B cell (primary cell): ENCODE data around the gene TCF7L1. TPM values are rescaled to one million over a fixed set of nuclear protein-coding genes. Genes with fewer than 3 reads are reported as not detected.

Experiments
- ATAC-seq: fragments of 200-7000 bp; cut with Tn5 transposase; one replicate; pipeline ENCODE4 v1.10.0; 2021; ENCODE audit warnings: low read depth, mild to moderate bottlenecking, moderate number of reproducible peaks, moderate library complexity
- CTCF ChIA-PET: fragments of 350-600 bp; sonication (Branson Sonifier 250); formaldehyde crosslinking; loops from one replicate; lab custom pipeline; 2021; ENCODE audit warnings: antibody characterized with exemption, inconsistent platforms; lab: Charles Lee
- POLR2A ChIA-PET: fragments of 350-600 bp; sonication (Branson Sonifier 250); formaldehyde crosslinking; loops from one replicate; lab custom pipeline; 2021; ENCODE audit warnings: antibody characterized with exemption; lab: Charles Lee
- DNase-seq: peaks from one replicate; pipeline ENCODE4 v3.0.0; 2013
- H2AFZ ChIP-seq: 2 replicates; pipeline ENCODE4 v1.6.1; 2012; ENCODE audit warnings: mild to moderate bottlenecking, low read depth, low read length; ENCODE audit not compliant: insufficient read depth, poor library complexity, severe bottlenecking
- H3K27ac ChIP-seq, 2 donors: 1 replicate in 1 of 2; 2 replicates in 1 of 2; pipeline ENCODE4 v1.5.1; 2012 to 2013; ENCODE audit warnings: low read length in 2 of 2, mild to moderate bottlenecking in 2 of 2, moderate library complexity in 1 of 2
- H3K27me3 ChIP-seq, 4 experiments: fragments of 200-600 bp in 1 of 4; sonication (generic) in 1 of 4; replicated peaks in 1 of 4; 1 replicate in 2 of 4; 2 replicates in 2 of 4; pipeline versions ENCODE4 v1.6.1 to v1.7.0; 2013 to 2016; ENCODE audit warnings: low read length in 3 of 4, mild to moderate bottlenecking in 2 of 4, mixed read lengths in 1 of 4, moderate library complexity in 1 of 4; ENCODE audit not compliant: insufficient read depth in 4 of 4, control insufficient read depth in 3 of 4; ENCODE audit errors: control extremely low read depth in 1 of 4
- H3K36me3 ChIP-seq, 2 experiments: replicated peaks in 1 of 2; 1 replicate in 1 of 2; 2 replicates in 1 of 2; pipeline versions ENCODE4 v1.6.1 to v1.7.1; 2013; ENCODE audit warnings: low read length in 1 of 2; ENCODE audit not compliant: insufficient read depth in 2 of 2, control insufficient read depth in 1 of 2; ENCODE audit errors: control extremely low read depth in 1 of 2, extremely low read depth in 1 of 2
- H3K4me1 ChIP-seq, 2 donors: fragments of 200-600 bp in 1 of 2; sonication (generic) in 1 of 2; 1 replicate in 1 of 2; 2 replicates in 1 of 2; pipeline versions ENCODE4 v1.5.1 to v1.6.1; 2013 to 2017; ENCODE audit warnings: low read length in 2 of 2; ENCODE audit not compliant: control insufficient read depth in 2 of 2, insufficient read depth in 2 of 2
- H3K4me2 ChIP-seq: replicated peaks from 2 replicates; pipeline ENCODE3; 2012; ENCODE audit warnings: mild to moderate bottlenecking, low read depth, low read length; ENCODE audit not compliant: poor library complexity, severe bottlenecking
- H3K4me3 ChIP-seq, 5 experiments: fragments of 200-600 bp in 1 of 5; sonication (generic) in 1 of 5; 1 replicate in 3 of 5; 2 replicates in 2 of 5; pipeline versions ENCODE4 v1.5.1 to v1.7.0; 2011 to 2016; ENCODE audit warnings: low read length in 4 of 5, mild to moderate bottlenecking in 4 of 5, low read depth in 2 of 5, control low read depth in 1 of 5, moderate library complexity in 1 of 5; ENCODE audit not compliant: insufficient read depth in 1 of 5; ENCODE audit errors: control extremely low read depth in 1 of 5, extremely low read depth in 1 of 5
- H3K79me2 ChIP-seq: fragments of 200-600 bp; sonication (generic); one replicate; pipeline ENCODE4 v1.6.0; 2016; ENCODE audit warnings: low read length; ENCODE audit not compliant: control insufficient read depth, insufficient read depth
- H3K9ac ChIP-seq: fragments of 200-600 bp; sonication (generic); 2 replicates; pipeline ENCODE4 v1.6.1; 2017; ENCODE audit warnings: mild to moderate bottlenecking, low read length, moderate library complexity
- H3K9me3 ChIP-seq, 3 donors: one replicate each; pipeline versions ENCODE4 v1.6.1 to v1.7.1; 2013; ENCODE audit warnings: low read length in 2 of 3; ENCODE audit not compliant: control insufficient read depth in 2 of 3, insufficient read depth in 1 of 3; ENCODE audit errors: control extremely low read depth in 1 of 3
- H4K20me1 ChIP-seq: 2 replicates; pipeline ENCODE4 v1.6.0; 2012; ENCODE audit warnings: mild to moderate bottlenecking, low read length; ENCODE audit not compliant: insufficient read depth, control insufficient read depth, poor library complexity, severe bottlenecking
- H3K27ac Mint-ChIP-seq: one replicate; pipeline ENCODE4 v1.8.0; 2021; ENCODE audit warnings: mixed read lengths
- H3K27me3 Mint-ChIP-seq: one replicate; pipeline ENCODE4 v1.8.0; 2021; ENCODE audit warnings: mixed read lengths
- H3K4me1 Mint-ChIP-seq: one replicate; pipeline ENCODE4 v1.8.0; 2021; ENCODE audit warnings: mixed read lengths
- H3K4me3 Mint-ChIP-seq: one replicate; pipeline ENCODE4 v1.8.0; 2021; ENCODE audit warnings: mixed read lengths
- H3K9me3 Mint-ChIP-seq: one replicate; pipeline ENCODE4 v1.8.0; 2022; ENCODE audit warnings: mixed read lengths; ENCODE audit not compliant: insufficient read depth
- EZH2 ChIP-seq: IDR thresholded peaks from 2 replicates; pipeline ENCODE4 v1.6.1; 2012; ENCODE audit warnings: borderline replicate concordance, low read depth, mild to moderate bottlenecking, moderate library complexity, low read length; ENCODE audit not compliant: insufficient read depth, poor library complexity, severe bottlenecking
- WGBS: methylation state at CpG from one replicate; pipeline ENCODE4 v1.1.5; 2013; ENCODE audit warnings: missing lambda C conversion rate; ENCODE audit not compliant: insufficient coverage; 5-methylcytosine and 5-hydroxymethylcytosine counted together
- intact Hi-C: fragments of 100-400 bp; cut with micrococcal nuclease; formaldehyde crosslinking; loops from one replicate; pipeline ENCODE4 v1.10.0; 2022
- polyA plus RNA-seq: library from polyadenylated mRNA; depleted of rRNA; stranded (reverse); fragments of >200 nt; gene quantifications from 2 replicates; pipeline ENCODE4 v1.2.3, GENCODE V29; 2012
- total RNA-seq, 2 donors: library from RNA; stranded (reverse); fragments of 120-200 nt in 1 of 2; gene quantifications; 1 replicate in 1 of 2; 2 replicates in 1 of 2; pipeline versions ENCODE4 v1.2.3 to v1.2.4, GENCODE V29; 2013 to 2022
- TF ChIP-seq, protein P1 (sequence below): fragments of 200-600 bp; IDR thresholded peaks from one replicate; pipeline ENCODE4 v1.8.0; 2022; ENCODE audit warnings: antibody characterized with exemption, mild to moderate bottlenecking

TCF7L1 gene
- total and polyA plus RNA-seq, 2 donors (not counting 1 experiment from before 2014, with no cell fraction given) = 0.67 to 0.81 TPM

DNA sequence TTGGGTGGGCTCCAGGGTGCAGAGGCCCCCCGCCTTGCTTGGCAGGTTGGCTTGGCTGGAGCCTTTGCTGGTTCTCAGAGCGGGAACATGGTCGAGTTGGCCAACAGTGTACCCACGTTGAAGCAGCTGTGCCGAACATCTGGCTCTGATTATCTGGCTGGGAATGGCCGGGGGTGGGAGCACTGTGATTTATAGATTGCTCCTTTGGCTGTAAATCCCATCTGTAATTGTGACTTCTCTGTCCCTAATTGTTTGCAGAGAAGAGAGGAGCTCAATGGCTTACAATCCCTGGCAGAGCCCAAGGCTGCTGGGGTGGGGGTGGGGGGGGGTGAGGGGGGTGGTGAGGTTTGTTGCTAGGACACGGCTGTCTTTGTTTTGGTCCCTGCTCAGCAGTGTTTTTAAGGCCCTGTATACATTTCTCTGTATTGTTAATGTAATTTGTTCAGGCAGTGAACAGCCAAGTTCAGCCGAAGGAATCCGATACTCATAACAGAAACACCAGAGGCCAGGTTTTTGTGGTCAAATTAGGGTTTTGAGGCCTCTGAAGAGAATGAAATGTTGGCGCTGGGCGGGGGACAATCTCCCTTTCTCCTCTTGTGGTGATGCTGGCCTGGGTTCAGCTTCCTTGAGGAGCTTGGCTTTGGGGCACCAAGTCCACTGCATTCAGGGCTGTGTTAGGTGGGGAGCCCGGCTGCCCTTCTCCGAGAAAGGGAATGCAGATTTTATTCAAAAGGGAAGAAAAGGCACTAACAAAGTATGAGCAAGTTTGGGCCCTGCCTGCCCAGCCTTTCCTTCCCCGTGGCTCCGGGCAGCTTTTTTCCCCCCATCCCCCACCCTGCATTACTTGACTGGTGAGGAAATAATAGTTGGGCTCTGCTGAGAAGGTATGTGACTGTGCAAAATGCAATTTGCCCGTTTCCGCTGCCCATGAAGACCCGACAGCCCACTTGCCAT, 82.5 kb downstream of the TCF7L1 start:
- no peak overlapping the region for H3K4me2 ChIP-seq
- Mint-ChIP-seq H3K27me3 (peaks cover 33% of the 10 kb centered on the region), H3K9me3 (no peaks in the 10 kb centered on the region), H3K4me3 (no peak overlapping the region), H3K27ac (no peak overlapping the region), H3K4me1 (no peaks in the 10 kb centered on the region)
- H3K9ac ChIP-seq = no peak overlapping the region
- peaks cover 0 to 11% (median 4%) of the 10 kb centered on the region in 4 experiments for H3K27me3 ChIP-seq
- no peak overlapping the region for H2AFZ ChIP-seq
- POLR2A ChIA-PET = no interaction called here
- CTCF ChIA-PET = interaction anchor here (1.0 kb wide), 1 partner anchor 149 kb away, joined by 3 read pairs; no protein-coding TSS in a partner anchor
- DNase-seq (no peak), ATAC-seq (no peak)
- no peak overlapping the region for H3K4me3 ChIP-seq
- intact Hi-C loops = no loop called here
- no peaks in the 10 kb centered on the region for H3K36me3 ChIP-seq
- H3K9me3 ChIP-seq = peaks cover 0 to 2% (median 0%) of the 10 kb centered on the region in 3 donors
- H3K4me1 ChIP-seq = no peaks in the 10 kb centered on the region
- H3K27ac ChIP-seq = no peak overlapping the region
- 77% methylated on average over 11 of the region's 18 CpGs for WGBS
- H4K20me1 ChIP-seq = no peaks in the 10 kb centered on the region
- no peak for TF ChIP-seq EZH2
- TF ChIP-seq, protein P1, sequence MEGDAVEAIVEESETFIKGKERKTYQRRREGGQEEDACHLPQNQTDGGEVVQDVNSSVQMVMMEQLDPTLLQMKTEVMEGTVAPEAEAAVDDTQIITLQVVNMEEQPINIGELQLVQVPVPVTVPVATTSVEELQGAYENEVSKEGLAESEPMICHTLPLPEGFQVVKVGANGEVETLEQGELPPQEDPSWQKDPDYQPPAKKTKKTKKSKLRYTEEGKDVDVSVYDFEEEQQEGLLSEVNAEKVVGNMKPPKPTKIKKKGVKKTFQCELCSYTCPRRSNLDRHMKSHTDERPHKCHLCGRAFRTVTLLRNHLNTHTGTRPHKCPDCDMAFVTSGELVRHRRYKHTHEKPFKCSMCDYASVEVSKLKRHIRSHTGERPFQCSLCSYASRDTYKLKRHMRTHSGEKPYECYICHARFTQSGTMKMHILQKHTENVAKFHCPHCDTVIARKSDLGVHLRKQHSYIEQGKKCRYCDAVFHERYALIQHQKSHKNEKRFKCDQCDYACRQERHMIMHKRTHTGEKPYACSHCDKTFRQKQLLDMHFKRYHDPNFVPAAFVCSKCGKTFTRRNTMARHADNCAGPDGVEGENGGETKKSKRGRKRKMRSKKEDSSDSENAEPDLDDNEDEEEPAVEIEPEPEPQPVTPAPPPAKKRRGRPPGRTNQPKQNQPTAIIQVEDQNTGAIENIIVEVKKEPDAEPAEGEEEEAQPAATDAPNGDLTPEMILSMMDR = no peak
- H3K79me2 ChIP-seq = no peaks in the 10 kb centered on the region

GRCh38 chr2:85216927-85217326, 83.7 kb downstream of the TCF7L1 start:
- Histone ChIP-seq H3K27ac (no peak overlapping the region), H3K36me3 (no peaks in the 10 kb centered on the region), H4K20me1 (no peaks in the 10 kb centered on the region), H3K4me2 (no peak overlapping the region), H3K4me1 (no peaks in the 10 kb centered on the region), H2AFZ (no peak overlapping the region), H3K9me3 (peaks cover 0 to 2% (median 0%) of the 10 kb centered on the region in 3 donors), H3K4me3 (no peak overlapping the region), H3K9ac (no peak overlapping the region), H3K27me3 (peaks cover 0 to 8% (median 3%) of the 10 kb centered on the region in 4 experiments), H3K79me2 (no peaks in the 10 kb centered on the region)
- intact Hi-C loops = no loop called here
- TF ChIP-seq, protein P1 = no peak
- TF ChIP-seq EZH2 = no peak
- Mint-ChIP-seq H3K9me3 (no peaks in the 10 kb centered on the region), H3K4me3 (no peak overlapping the region), H3K27me3 (peaks cover 39% of the 10 kb centered on the region), H3K4me1 (no peaks in the 10 kb centered on the region), H3K27ac (no peak overlapping the region)
- WGBS = 67% methylated on average over 2 of the region's 4 CpGs
- no peak for ATAC-seq
- no peak for DNase-seq
- POLR2A ChIA-PET = no interaction called here
- CTCF ChIA-PET = no interaction called here
